GM19351 (cell line): Measurements from ENCODE around the gene LRG1.
"Not testable (repeated sequence)": the region's sequence is repeated elsewhere in the genome, so short reads cannot be mapped to it uniquely, and the experiment has no call there.

Experiments
- ATAC-seq: cut with Tn5 transposase; IDR thresholded peaks from one replicate; pipeline ENCODE4 v1.9.1; 2021; ENCODE audit warnings: mild to moderate bottlenecking, moderate library complexity; ENCODE audit not compliant: unreplicated experiment

Gene LRG1

DNA sequence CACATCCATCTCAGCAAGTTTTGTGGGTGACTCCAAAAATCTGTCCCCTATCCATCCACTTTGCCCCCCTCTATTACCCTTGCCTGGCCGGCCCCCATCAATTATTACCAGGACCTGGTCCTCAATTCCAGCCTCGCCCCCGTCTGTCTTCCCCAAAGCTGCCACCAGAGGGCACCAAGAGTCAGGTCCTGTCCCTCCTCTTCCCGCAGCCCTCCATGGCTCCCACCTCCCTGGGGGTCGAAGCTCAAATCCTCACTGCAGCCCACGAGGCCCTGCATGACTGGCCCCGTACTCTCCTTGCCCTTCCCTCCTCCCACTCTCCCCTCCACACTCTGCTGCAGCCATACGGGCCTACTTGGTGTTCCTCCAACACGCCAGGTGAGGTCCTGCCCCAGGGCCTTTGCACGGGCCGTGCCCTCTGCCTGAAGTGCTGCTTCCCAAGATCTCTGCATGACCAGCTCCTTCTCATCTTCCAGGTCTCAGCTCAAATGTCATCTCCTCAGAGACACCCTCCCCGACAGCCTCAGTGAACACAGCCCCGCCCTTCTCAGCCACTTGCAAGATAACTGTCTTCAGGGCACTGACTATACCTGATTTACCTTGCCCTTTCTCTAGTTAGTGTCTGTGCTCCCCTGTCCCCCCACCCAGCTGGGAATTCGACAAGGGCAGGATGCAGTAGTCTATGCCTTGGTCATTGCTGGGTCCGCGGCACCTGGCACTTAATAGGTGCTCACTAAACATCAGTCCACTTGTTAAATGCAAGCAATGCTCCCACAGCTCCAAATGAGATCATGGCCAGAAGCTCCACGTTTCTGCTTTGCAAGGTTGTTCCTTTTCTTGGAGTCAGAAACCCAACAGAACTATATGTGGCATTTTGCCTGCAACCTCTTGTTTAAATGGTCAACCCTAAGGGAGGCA lies 36.4 kb upstream of the LRG1 start:
- ATAC-seq, result no peak

DNA sequence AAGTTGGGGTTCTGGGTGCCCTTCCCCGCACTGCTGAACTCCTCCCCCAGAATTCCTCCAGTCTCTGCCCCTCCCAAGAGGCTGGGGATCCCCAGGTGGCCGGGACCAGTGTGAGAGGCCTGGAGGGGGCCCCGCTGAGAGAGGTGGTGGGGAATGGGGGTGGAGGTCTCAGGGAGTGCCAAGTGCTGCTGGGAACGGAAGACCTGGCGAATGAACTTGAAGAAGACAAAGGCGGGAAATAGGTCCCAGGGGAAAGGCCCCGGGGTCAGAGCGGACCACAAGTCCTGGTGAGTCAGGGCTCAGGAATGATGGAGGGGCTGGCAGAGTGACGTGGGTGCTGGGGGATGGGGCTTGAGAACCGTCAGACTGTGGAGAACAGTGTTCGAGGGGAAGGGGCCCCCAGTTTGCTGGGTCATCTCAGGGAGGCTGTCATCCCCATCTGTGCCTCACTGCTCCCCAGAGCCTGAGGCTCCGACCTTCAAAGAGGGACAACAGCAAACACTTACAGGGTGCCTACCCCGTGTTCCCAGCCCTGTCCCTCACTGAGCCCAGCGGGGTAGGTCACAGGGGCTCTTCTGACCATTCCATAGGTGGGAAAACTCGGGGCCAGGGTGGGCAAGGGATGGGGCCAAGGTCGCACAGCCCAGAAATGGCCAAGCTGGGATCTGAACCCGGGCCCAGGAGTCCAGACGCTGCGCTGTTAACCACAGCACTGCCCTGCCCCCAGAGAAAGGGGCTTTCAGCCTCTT lies 35.6 kb upstream of the LRG1 start:
- ATAC-seq, result no peak

DNA sequence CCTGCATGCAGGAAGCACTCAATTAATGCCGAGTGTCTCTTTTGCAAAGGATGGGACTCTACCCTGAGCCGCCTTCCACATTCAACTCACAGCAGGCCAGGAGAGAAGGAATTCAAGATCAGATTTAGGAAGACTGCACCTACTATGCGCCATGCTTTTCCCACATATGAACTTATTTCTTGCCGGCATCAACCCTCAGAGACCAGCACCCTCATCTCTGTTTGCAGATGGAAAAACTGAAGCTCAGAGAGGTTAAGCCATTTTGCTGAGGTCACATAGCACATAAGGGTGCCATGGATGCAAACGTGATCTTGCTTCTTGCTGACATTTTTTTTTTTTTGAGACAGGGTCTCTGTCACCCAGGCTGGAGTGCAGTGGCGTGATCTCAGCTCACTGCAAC lies 33.8 kb upstream of the LRG1 start:
- no peak for ATAC-seq

DNA sequence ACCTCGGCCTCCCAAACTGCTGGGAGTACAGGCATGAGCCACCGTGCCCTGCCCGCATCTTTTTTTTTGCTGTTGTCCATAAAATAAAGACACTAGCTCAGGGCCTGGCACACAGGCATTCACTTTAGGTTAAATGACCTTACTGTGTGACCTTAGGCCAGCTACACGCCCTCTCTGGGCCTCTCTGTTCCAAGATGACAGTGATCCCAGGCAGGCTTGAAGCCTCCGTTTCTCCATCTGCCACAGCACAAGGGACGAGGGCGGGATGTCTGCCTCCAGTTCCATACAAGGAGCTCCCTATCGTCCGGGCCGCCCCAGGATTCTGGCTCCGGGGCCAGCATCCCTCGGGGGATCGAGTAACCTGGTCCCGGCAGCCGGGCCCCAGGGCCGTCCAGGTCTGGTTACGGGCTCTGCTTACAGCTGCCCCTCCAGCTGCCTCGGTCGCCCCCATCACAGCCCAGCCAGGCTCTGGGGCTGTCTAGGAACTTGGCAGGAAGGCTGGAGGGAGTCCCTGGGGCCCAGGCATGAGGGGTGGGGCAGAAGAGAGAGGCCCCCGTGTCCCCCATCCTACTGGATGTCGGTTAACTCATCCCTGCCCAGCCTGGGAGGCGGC lies 31.6 kb upstream of the LRG1 start:
- no peak for ATAC-seq

GRCh38 chr19:4570916-4571304 lies 31.1 kb upstream of the LRG1 start:
- ATAC-seq, result no peak

DNA sequence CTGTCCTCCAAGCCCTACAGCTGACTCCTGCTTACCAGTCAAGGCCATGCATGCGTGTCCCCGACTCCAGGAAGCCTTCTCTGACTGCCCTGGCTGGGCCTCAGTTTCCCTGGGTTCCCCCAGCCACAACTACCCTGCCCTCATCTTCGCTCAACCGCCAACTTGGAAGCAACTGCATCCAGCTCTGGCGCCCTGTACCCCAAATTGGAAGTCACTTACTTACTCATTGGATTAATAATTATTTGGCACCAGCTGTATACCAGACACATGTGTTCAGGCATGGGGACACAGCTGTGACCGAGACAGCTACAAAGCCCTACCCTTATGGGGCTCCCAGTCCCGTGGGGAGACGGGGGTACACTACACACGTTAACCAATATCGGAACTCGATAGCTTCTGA lies 30.6 kb upstream of the LRG1 start:
- ATAC-seq, result no peak

- no peak for ATAC-seq
Measured at GRCh38 chr19:4568886-4569285, 29.1 kb upstream of the LRG1 start.

- ATAC-seq, result no peak
Measured at GRCh38 chr19:4567584-4568071, 27.8 kb upstream of the LRG1 start.

GRCh38 chr19:4566402-4567051 lies 26.7 kb upstream of the LRG1 start:
- no peak for ATAC-seq

- not testable (repeated sequence) for ATAC-seq
Measured at GRCh38 chr19:4563562-4563961, 23.7 kb upstream of the LRG1 start.

DNA sequence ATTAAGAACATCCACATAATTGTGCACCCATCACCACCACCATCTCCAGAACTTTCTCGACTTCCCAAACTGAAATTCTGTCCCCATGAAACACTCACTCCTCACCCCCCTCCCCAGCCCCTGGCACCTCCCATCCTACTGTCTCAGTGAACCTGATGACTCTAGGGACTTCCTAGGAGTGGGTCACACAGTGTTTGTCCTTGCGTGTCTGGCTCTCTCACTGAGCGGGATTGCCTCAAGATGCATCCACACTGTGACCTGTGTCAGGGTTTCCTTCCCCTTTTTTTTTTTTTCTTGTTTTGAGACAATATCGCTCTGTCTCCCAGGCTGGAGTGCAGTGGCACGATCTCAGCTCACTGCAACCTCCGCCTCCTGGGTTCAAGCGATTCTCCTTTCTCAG lies 22.2 kb upstream of the LRG1 start:
- not testable (repeated sequence) for ATAC-seq

DNA sequence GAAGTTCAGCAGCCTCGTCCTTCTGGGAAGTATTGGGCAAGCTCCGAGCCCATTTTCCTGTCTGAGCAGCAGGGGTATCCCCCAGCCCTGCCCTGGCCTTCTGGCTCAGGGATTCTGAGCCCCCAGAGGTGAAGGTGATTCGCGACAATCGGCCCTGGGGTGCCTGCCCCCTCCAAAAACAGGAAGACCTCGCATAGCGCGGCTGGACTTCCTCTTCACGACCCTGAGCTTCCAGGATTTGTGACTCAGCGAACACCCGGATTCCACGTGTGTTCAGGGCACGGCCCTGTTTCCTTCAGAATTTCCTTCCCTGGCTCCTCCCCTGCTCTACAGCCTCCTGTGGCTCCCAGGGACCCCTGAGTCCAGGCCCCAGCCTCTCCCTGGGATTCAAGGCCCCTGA lies 19.7 kb upstream of the LRG1 start, which contains the start of gene SEMA6B:
SEMA6B (minus strand) TSS at position 116 of the 400 bp plus-strand sequence. CDS start 1,227 bp downstream, outside the sequence.
- ATAC-seq, result no peak

- ATAC-seq, result no peak
Measured at GRCh38 chr19:4557971-4558941, 18.4 kb upstream of the LRG1 start.

DNA sequence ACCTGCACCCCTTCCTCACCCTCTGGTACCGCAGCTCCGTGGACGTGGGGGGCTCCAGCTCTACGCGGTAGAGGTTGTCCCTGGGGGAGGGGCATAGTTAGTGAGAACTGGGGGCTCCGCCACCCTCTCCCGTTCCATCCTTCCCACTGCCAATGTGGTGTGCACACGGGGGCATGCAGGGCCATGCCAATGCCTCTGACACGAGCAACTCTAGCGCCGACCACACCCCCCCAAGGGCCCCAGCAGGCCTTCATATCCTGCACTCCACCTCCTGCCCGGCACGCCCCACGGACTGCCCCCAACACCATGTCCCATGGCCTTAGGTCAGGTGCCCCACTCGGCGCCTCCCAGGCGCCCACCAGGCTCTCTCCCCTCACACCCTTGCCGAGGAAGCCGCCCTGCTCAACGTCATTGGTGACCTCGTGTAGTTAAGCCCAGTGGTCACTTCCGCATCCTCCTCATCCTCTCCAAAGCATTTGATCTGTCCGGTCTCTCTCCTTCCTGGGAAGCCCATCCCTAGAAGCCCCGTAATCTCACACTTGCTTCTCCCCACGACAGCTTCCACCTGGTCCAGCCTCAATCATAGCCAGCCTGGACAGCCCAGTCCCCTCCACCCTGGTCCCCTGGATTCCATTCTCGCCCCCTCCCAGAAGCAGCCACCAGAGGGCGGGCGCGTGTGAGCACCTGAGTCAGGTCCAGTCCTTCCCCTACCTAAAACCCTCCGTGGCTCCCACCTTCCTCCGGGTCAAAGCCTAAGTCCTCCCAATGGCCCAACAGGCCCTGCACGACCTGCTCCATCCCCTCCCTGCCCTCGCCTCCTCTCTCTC lies 17.5 kb upstream of the LRG1 start:
- no peak for ATAC-seq

GRCh38 chr19:4556597-4557127 lies 16.8 kb upstream of the LRG1 start:
- no peak for ATAC-seq

- ATAC-seq, result no peak
Measured at GRCh38 chr19:4555657-4556561, 16.1 kb upstream of the LRG1 start.

- no peak for ATAC-seq
Measured at GRCh38 chr19:4554717-4555116, 14.9 kb upstream of the LRG1 start.

DNA sequence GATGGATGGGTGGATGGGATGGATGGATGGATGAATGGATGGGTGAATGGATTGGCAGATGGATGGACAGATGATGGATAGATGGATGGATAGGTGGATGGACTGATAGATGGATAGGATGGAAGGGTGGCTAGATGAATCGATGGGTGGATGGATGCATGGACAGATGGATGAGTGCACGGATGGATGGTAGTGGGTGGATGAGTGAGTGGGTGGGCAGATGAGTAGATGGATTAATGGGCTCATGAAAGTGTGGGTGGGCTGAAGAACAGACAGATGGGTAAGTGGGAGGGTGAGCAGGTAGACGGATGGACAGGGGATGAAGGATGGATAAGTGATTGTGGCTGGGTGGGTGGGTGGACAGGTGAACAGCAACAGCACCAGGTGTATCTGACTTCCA lies 13.9 kb upstream of the LRG1 start:
- no peak for ATAC-seq
